ENCODE results near the gene LMF1. TPM values are rescaled to one million over a fixed set of nuclear protein-coding genes. Genes with fewer than 3 reads are reported as not detected.

LMF1 gene
- total and polyA plus RNA-seq, 9 of the 15 experiments (the other 6 are each of a cell fraction or from before 2014, with no cell fraction given) = 0.11 to 1.6 (median 0.55) TPM; not detected in 1

DNA sequence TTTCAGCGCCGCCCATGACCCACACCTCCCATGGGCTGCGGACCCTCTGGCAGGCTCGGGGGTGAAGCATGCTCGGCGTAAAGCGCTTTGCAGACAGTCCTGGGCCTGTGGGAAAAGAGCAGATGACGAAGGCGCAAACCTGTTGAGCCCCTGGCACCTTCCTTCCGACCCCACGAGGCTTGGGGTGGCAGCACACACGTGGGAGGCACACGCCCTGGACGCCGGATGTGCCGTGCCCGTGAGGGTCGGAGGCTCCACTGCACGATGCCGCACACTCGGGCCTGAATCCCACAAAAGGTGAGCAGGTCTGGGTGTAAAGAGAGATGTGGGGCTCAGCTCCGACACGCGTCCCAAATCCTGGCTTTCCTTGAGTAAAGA is 71.1 kb downstream of the LMF1 start:
- 6% methylated on average over 24 of the region's 24 CpGs for WGBS (ENCODE audit: insufficient coverage, low coverage, missing lambda C conversion rate)
- Histone ChIP-seq H4K20me1 (replicated peaks; ENCODE audit: control insufficient read depth, insufficient read depth, low read length) (peaks cover 17% of the 10 kb centered on the region), H3K79me2 (ENCODE audit: control insufficient read depth, insufficient read depth, low read length) (no peaks in the 10 kb centered on the region), H3K4me1 (replicated peaks in 1 of 2; ENCODE audit: control insufficient read depth in 2 of 2, insufficient read depth in 2 of 2, low read length in 2 of 2) (peaks cover 0 to 27% of the 10 kb centered on the region in 2 experiments; a peak in 2 of 5 replicates), H3K9me1 (ENCODE audit: control insufficient read depth, insufficient read depth, low read length) (no peaks in the 10 kb centered on the region), H3K9ac (ENCODE audit: insufficient read depth in 1 of 2, low read depth in 2 of 2, low read length in 2 of 2) (no peak overlapping the region), H3K27ac (ENCODE audit: extremely low read depth, low read depth, low read length) (no peak overlapping the region), H3K4me3 (no peak overlapping the region), H3K36me3 (ENCODE audit: control insufficient read depth, insufficient read depth, low read length) (no peaks in the 10 kb centered on the region), H2AFZ (ENCODE audit: low read depth, low read length) (no peak overlapping the region), H3K4me2 (ENCODE audit: insufficient read depth, low read length) (no peak overlapping the region), H3K27me3 (ENCODE audit: control insufficient read depth in 2 of 2, insufficient read depth in 2 of 2, low read length in 2 of 2) (peaks cover 35 to 78% of the 10 kb centered on the region in 2 experiments; a peak in 4 of 5 replicates), H3K9me3 (replicated peaks; ENCODE audit: control insufficient read depth, insufficient read depth, low read depth, low read length) (no peaks in the 10 kb centered on the region)
- CTCF ChIA-PET (ENCODE audit: low intra/inter-chr PET ratio) = no interaction called here
- no TSS peak for BruUV-seq (replicated peaks)
- in situ Hi-C loops (cut with MboI) = no loop called here
- no peak for FAIRE-seq
- no peak for ATAC-seq
- POLR2A ChIA-PET = no interaction called here
- DNase-seq (ENCODE audit: extremely low read depth in 1 of 4, low spot score in 3 of 4) = no peak
- intact Hi-C loops (cut with micrococcal nuclease) = no loop called here
- no peak for TF ChIP-seq SIN3B (IDR thresholded peaks at IDR 0.05; ENCODE audit: low read depth)
- no peak for TF ChIP-seq ZNF253 (CRISPR knock-in tag; conservative IDR thresholded peaks at IDR 0.05)
- TF ChIP-seq ZNF324 (CRISPR knock-in tag; IDR thresholded peaks at IDR 0.05) = no peak
- TF ChIP-seq ZNF318 (IDR thresholded peaks at IDR 0.05; ENCODE audit: borderline replicate concordance in 1 of 2, low read depth in 1 of 2) = no peak
- no peak for TF ChIP-seq DMBX1 (CRISPR knock-in tag; IDR thresholded peaks at IDR 0.05; ENCODE audit: borderline replicate concordance)
- TF ChIP-seq ZFPM2 (CRISPR knock-in tag; IDR thresholded peaks at IDR 0.05) = no peak
- no peak for TF ChIP-seq NFE2 (IDR thresholded peaks at IDR 0.05; ENCODE audit: low read depth)
- no peak for TF ChIP-seq TGIF2 (CRISPR knock-in tag; IDR thresholded peaks at IDR 0.05)
- TF ChIP-seq, protein P1, sequence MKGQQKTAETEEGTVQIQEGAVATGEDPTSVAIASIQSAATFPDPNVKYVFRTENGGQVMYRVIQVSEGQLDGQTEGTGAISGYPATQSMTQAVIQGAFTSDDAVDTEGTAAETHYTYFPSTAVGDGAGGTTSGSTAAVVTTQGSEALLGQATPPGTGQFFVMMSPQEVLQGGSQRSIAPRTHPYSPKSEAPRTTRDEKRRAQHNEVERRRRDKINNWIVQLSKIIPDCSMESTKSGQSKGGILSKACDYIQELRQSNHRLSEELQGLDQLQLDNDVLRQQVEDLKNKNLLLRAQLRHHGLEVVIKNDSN (CRISPR knock-in tag; IDR thresholded peaks at IDR 0.05) = no peak
- TF ChIP-seq NFIX (CRISPR knock-in tag; IDR thresholded peaks at IDR 0.05; ENCODE audit: low read depth) = no peak
- TF ChIP-seq PYGO2 (tag; IDR thresholded peaks at IDR 0.05) = no peak
- no peak for TF ChIP-seq TOE1 (IDR thresholded peaks at IDR 0.05; ENCODE audit: borderline replicate concordance)
- TF ChIP-seq TOE1 (CRISPR knock-in tag; IDR thresholded peaks at IDR 0.05; ENCODE audit: borderline replicate concordance, low read depth) = no peak
- no peak for TF ChIP-seq HLTF (IDR thresholded peaks at IDR 0.05)
- no peak for TF ChIP-seq PHTF2 (CRISPR knock-in tag; IDR thresholded peaks at IDR 0.05)

All from K562 (cell line).